ENCODE measurements around the gene XKR3.
"Not testable (repeated sequence)": the region's sequence is repeated elsewhere in the genome, so short reads cannot be mapped to it uniquely, and the experiment has no call there.

Gene XKR3

DNA sequence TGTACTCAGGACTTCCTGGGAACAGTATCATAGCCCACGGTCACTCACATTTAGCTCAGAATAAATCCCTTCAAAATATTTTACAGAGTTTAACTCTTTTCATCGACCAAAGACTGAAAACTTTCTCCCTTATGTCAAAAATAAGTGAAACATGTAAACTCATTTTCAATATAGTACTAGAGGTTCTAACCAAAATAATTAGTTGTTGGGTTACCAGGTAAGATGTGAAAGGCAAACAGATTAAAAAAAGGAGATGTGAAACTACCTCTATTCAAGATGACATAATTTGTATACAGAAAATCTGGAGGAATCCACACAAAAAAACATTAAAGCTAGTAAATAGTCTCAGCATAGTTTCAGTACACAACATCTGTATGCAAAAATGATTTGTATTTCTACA is 20.3 kb downstream of the XKR3 start:
- DNase-seq: no peak

DNA sequence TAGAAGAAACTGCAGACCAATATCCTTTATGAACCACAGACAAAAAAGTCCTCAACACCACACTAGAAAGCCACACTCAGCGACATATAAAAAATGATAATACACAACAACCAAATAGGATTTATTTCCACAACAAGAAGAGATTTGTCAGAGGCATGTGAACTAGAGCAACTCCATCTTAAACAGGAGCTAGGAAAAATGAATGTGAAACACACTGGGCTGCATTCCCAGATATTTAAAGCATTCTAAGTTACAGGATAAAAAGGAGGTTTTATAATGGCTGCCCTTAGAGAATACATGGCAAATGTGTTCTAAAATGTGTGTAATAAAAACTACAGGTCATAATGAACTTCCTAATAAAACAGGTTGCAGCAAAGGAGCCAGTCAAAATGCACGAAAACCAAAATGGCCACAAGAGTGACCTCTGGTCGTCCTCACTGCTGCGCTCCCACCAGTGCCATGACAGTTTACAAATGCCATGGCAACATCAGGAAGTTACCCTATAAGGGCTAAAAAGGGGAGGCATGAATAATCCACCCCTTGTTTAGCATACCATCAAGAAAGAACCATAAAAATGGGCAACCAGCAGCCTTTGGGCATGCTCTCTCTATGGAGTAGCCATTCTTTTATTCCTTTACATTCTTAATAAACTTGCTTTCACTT is 21.8 kb downstream of the XKR3 start:
- no peak for DNase-seq

DNA sequence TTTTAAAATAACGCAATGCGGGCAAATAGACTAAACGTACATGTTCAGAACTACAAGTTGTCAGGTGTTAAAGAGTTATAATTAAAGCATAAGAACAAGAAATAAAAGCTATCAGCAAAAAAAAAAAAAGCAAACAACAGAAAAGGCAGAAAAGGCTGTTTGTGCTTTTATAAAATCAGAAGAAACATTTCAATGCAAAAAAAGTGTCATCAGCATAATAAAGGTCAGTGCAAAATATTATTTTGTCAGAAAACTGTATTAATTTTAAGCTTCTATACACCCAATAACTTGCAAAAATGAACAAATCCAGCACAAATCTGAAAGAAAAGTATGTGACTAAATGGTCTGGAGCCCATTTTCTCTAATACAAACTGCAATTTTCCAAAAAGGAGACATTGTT is 23.6 kb downstream of the XKR3 start:
- DNase-seq: no peak

DNA sequence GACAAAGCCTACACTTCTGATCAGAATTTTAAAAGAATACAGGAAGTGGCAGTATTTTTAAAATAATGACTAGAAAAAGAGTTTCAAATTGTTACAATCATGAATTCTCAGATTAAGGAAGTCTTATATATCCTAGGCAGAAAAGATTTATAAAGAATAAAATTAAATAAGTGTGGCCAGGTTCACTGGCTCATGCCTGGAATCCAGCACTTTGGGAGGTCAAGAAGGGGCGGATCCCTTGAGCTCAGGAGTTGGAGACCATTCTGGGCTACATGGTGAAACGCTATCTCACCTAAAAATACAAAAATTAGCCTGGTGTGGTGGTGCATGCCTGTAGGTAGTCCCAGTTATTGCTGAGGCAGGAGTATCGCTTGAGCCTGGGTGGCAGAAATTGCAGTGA is 24.1 kb downstream of the XKR3 start:
- DNase-seq: no peak

DNA sequence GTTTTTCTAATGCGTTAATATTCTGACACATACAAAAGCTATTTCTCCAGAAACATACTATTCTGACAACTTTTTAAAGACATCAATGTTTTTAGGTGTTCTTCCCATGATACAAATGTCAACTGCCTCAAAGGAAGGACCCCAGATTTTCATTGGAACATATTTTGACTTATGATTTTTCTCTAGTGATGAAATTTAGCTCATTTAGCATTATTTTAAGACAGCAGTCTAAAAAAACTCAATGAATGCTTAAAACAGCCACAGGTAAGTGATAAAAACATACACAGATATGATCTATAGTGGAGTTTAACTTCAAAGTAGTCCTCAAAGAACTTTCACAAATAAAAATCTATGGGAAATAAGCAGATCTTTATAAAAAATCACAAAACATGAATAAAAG is 24.9 kb downstream of the XKR3 start:
- DNase-seq: no peak

DNA sequence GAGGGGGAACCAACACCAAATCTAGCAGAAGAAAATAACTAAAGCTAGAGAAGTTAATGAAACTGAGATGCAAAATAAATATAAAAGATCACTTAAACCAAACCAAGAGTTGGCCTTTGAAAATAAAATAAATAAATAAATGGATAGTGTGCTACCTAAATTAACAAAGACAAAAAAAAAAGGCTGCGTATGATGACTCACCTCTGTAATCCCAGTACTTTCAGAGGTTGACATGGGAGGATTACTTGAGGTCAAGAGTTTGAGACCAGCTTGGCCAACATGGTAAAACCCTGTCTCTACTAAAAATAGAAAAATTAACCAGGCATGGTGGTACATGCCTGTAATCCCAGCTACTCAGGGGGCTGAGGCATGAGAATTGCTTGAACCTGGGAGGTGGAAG is 29.7 kb downstream of the XKR3 start:
- DNase-seq: not testable (repeated sequence)

DNA sequence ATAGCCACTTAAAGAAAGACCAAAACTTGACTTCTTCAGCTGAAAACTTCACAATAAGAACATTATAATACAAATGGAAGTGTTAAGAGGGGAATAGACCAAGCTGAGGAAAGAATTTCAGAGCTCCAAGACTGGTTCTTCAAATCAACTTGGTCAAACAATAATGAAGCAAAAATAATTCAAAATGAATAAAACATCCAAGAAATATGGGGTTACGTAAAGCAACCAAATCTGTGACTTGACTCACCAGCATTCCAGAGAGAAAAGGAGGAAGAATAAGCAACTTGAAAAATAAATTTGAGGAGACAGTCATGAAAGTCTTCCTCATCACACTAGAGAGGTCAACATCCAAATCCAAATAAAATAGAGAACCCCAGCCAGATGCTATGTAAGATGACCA is 31.4 kb downstream of the XKR3 start:
- DNase-seq: no peak

DNA sequence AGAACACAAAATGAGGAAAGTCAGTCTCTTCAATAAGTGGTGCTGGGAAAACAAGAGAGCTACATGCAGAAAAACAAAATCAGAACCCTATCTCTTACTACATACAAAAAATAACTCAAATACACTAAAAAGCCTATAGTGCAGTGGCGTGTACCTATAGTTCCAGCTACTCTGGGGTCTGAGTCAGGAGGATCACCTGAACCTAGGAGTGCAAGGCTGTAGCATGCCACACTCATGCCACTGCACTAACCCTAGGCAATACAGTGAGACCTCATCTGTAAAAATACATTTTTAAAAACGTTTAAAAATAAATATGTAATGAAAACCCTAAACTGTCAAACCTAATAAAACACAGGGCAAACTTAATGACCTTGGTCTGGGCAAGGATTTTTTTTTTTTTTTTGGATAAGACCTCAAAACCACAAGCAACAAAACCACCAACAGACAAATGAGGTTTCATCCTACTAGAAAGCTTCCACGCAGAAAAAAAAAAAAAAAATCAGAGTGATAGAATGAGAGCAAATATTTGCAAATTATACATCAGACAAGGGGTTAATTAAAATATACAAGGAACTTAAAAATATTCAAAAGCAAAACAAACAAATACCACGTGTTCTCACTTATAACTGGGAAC is 35.2 kb downstream of the XKR3 start:
- DNase-seq: no peak

DNA sequence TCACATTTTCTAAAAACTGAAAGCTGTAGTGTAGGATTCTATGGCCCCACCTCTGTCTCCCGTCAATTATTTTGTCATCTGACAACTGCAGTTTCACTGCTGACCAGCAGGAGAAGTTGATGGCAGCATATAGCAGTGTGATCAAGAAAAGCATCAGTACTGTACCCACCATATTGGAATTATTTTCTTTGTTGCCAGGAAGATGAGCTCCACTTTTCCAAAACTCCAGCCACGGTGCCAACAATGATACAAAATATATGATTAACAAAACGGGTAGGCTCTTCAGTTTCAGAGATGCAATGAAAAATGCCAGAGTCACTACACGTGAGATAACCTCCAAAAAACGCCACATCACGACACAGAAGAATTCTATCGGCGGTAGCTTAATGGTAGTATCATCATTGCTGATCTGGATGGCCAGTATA is 41.3 kb downstream of the XKR3 start:
- no peak for DNase-seq

DNA sequence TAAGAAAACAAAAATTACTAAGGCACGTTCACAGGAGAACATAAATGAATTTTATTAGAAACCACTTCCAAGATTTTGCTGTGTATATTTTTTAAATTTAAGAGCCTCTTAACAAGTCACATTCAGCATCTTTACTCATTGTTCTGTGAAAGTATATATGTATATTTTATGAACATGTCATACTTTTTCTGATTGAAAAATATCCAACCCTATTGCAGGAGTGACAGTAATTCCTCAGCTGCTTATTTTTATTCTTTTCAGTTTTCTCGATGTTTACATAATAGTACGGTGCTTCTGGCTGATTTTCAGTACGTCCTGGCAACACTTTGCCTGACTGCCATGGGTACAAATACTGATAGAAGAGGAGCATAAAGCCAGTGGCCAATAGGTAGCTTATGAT is 41.8 kb downstream of the XKR3 start:
- DNase-seq: no peak

DNA sequence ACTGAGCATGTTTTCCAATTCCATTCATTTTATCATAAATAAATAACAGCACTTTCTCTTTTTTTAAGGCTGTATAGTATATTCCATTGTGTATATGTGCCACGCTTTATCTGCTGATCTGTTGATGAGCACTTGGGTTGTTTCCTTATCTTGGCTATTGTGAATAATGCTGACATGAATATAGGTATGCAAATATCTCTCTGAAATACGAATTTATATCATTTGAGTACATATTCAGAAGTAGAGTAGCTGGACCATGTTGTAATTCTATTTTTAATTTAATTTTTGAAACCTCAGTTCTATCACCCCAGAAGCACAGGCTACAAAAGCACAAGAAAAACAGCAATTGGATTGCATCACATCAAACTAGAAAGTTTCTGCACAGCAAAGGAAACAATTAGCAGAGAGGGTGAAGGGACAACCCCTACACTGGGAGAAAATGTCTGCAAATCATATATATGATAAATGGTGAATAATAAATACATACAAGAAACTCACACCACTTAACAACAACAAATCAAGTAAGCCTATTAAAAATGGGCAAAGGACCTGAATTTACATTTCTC is 43.4 kb downstream of the XKR3 start:
- no peak for DNase-seq

DNA sequence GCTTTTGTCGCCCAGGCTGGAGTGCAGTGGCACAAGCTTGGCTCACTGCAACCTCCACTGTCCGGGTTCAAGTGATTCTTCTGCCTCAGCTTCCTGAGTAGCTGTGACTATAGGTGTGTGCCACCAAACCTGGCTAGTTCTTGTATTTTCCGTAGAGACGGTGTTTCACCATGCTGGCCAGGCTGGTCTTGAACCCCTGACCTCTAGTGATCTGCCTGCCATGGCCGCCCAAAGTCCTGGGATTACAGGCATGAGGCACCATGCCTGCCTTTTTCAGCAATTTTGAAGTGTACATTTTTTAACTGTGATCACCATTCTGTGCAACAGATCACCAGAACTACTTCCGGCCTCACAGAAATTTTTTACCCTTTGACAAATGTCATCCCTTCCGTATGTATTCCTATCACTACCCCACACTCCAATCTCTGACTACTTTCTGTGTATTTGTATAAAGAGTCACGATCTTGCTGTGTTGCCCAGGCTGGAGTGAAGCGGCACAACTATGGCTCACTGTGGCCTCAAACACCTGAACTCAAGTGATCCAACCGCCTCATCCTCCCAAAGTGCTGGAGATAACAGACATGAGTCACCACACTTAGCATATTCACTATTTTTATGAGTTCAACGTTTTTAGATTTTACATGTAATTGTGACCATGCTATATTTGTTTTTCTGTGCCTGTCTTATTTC is 44.0 kb downstream of the XKR3 start:
- no peak for DNase-seq

DNA sequence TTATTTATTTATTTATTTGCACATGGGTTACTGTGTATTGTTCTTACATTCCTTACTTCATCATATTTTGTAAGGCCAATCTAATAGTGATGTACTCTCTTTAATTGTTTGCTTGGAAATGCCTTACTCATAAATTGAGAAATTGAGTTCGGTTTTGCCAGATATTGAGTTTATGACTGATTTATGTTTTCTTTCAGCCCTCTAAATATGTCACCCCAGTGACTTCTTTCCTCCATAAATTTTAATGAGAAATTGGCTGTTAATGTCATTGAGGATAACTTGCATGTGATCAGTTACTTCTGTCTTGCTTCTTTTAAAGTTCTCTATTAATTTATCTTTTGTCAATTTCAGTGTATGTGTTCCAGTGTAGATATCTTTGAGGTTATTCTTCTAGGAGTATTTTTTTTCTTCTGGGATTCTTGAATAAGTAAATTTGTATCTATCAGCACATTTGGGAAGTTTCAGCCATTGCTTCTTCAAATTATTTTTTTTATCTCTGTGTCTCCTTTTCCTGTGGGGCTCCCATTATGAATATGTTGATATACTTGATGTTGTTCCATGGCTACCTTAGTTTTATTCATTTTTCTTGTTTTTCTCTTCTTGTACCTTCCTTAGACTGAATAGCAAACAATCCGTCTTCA is 47.8 kb downstream of the XKR3 start:
- DNase-seq: no peak

DNA sequence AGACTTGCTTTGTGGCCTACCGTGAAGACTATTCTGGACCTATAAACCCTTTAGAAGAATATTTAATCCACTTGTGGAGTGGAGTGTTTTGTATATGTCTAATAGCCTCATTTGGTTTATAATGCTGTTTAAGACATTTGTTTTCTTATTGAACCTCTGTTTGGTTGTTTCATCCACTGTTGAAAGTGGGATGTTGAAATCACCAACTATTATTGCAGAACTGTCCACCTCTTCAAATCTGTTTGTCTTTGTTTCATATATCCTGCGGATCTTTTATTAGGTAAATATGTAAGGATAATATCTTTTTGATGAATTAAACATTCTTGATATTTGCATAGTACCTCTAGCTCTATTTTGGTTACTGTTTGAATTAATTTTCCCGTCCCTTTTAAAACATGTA is 49.1 kb downstream of the XKR3 start:
- DNase-seq: no peak

DNA sequence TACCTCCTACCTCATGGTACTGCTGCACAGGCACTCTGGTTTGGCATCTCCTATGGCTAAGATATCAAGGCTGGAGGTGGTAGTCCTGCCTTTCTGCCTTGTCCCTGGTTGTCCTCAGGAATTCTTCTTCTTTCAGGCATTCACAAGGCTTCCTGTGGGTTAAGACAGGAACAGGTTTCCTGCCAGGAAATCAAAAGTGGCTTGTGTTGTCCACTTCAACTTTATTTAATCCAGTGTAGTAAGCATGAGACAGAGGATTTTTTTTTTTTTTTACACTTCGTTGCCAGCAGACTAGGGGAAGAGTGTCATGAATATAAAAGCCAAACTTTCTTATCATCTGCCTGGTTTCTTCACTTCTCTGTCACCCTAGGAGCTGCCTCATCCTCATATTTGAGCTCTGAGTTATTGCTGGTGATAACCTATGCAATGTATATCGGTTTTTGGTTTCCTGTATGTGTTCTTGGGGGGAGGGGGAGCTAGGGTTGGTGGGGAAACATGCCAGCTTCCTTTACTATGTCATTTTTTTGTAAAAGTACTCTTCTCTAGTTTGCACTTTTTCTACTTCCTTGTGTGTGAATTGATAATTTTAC is 50.2 kb downstream of the XKR3 start:
- DNase-seq: no peak

DNA sequence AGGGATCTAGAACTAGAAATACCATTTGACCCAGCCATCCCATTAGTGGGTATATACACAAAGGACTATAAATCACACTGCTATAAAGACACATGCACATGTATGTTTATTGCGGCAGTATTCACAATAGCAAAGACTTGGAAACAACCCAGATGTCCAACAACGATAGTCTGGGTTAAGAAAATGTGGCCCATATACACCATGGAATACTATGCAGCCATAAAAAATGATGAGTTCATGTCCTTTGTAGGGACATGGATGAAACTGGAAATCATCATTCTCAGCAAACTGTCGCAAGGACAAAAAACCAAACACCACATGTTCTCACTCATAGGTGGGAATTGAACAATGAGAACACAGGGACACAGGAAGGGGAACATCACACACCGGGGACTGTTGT is 53.6 kb downstream of the XKR3 start:
- not testable (repeated sequence) for DNase-seq

DNA sequence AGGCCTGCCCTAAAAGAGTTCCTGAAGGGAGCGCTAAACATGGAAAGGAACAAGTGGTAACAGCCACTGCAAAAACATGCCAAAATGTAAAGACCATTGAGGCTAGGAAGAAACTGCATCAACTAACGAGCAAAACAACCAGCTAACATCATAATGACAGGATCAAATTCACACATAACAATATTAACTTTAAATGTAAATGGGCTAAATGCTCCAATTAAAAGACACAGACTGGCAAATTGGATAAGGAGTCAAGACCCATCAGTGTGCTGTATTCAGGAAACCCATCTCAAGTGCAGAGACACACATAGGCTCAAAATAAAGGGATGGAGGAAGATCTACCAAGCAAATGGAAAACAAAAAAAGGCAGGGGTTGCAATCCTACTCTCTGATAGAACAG is 57.3 kb downstream of the XKR3 start:
- not testable (repeated sequence) for DNase-seq

DNA sequence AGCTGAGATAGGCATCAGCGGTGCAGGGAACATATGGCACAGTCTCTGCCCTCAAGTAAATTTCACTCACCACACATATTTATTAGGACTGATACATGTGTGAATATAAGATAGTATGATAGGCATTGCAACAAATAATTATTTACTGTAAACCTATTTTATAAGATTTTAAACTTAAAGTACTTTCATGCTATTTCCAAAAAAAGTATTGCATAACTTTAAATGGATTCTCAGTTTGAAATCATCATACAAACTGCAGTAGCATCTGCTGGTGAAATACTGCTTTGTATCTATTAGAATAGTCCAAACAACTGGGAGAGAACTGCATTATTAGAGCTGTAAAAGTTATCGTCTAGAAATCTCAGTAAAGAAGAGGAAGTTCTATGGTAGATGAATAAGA is 63.0 kb downstream of the XKR3 start:
- DNase-seq: not testable (repeated sequence)

DNA sequence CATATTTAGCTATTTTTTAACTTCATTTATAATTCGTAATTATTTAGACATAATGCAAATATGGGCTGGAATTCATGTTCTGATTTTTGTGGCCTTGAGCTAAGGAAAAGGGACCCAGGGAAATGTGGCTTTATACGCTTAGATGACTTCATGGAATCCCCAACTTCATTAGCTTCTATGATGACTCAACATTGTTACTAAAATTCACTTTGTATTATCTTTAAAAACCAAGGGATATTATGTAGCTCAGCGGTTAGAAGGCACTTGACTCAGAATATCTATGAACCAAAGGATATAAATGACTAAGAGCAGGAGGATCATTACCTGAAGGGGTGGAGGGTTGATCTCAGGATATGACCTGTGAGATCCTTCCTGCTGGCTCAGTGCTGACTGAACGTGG is 64.8 kb downstream of the XKR3 start:
- not testable (repeated sequence) for DNase-seq

DNA sequence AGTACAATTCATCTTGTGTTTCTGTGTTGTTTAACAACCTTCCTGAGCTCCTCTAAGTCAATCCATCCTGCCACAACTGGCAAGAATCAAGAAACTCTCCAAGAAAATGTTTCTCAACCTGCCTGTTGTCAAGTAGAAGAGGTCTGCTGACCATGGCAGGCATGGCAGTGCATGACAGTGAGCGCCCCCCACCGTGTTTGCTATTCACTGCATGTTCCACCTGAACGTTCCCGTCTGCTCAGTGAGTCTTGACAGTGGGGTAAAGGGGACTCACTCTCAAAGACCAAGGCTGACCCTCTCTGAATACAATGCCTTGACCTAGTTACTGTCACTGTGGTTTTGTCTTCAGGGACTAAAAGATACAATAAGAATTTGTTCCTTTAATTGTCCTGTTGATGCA is 75.9 kb downstream of the XKR3 start:
- not testable (repeated sequence) for DNase-seq

DNA sequence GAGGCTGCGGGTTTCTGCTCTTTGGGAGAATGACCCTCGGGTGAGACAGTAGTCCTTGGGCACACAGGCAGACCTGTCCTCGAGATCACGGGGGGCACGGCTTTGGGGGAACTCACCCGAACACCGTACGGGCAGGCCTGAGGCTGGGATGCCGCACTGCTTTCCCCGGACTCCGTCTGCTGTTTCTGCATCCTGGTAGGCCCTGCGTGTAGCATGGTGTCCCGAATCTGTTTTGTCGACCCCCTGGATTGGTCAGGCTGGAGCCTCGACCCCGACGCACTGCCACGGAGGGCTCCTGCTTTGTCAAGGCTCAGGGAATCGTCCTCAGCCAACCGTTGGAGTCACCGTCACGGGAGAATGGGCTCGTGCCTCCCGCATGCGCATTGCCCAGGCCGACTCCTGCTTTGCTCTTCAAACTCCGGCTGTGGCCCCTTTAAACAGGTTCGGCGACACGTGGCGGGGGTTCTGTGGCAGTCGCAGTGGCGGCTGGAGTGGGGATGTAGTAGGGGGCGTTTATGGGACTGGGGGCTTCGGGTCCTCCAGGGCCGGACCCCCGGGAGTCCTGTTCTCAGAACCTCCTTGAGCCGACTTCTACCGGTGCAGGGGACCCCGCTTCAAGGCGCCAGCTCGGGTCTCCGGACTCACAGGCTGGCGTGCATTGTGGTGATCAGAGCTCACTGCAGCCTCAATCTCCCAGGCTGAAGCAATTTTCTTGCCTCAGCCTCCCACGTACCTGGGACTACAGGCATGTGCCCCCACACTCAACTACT is 76.9 kb downstream of the XKR3 start:
- DNase-seq: not testable (repeated sequence)

Measured in left hindlimb (tissue), 1 donor.